Breast epithelium (tissue), 3 donors: ENCODE measurements around the gene SLAMF1.

Experiments used
- POLR2A ChIP-seq: fragments of 450-650 bp; IDR thresholded peaks from one replicate; pipeline ENCODE4 v1.6.1; 2016; ENCODE audit warnings: antibody characterized with exemption, mild to moderate bottlenecking, moderate library complexity
- TF ChIP-seq, protein P1 (sequence below), 3 donors: fragments of 450-650 bp; IDR thresholded peaks; one replicate each; pipeline ENCODE4 v1.5.1; 2016 to 2017; ENCODE audit warnings: antibody characterized with exemption in 3 of 3, mild to moderate bottlenecking in 3 of 3, moderate library complexity in 3 of 3

DNA sequence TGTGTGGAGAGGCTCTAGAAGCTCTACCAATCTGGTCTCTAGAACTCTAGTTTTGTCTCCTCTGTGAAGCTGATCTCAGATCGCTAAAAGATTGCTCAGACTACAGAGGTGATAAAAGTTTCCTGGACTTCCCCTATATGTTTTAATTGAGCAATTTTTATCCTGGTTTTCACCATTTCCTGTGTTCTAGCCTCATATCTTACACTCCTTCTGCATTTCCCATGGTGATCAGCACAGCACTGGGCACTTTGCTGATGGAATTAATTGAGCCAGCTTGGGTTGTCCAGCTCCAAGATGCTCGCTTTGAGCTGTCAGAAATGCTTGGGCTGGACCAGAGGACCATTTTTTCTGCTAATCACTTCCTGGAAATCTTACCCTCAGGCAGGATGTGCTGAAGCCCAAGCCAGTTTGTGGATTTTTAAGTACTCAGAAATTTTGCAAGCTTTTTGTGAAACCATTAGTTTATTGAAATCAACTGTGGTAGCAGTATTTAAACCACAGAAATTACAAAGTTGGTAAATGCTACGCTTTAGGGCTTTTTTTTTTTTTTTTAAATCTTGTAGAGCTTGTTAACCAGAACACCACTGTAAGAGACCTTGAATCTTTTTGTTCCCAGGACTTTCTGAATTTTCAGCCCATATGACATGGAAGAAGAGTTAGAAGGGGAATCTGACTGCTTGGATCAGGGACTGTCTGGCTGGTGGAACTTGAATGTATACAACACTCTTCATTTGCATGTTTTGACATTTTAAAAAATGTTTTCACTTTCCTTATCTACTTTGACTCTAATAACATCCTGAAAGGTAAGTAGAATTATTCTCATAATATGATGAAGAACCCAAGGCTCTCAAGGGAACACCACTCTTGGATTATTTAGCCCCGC, 36.4 kb upstream of the SLAMF1 start:
- TF ChIP-seq, protein P1, sequence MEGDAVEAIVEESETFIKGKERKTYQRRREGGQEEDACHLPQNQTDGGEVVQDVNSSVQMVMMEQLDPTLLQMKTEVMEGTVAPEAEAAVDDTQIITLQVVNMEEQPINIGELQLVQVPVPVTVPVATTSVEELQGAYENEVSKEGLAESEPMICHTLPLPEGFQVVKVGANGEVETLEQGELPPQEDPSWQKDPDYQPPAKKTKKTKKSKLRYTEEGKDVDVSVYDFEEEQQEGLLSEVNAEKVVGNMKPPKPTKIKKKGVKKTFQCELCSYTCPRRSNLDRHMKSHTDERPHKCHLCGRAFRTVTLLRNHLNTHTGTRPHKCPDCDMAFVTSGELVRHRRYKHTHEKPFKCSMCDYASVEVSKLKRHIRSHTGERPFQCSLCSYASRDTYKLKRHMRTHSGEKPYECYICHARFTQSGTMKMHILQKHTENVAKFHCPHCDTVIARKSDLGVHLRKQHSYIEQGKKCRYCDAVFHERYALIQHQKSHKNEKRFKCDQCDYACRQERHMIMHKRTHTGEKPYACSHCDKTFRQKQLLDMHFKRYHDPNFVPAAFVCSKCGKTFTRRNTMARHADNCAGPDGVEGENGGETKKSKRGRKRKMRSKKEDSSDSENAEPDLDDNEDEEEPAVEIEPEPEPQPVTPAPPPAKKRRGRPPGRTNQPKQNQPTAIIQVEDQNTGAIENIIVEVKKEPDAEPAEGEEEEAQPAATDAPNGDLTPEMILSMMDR (IDR thresholded peaks at IDR 0.05), result no peak
- TF ChIP-seq POLR2A, result no peak
